Smooth muscle cell (in vitro differentiated cells): Measurements from ENCODE around the gene CLEC4M. TPM values are rescaled to one million over a fixed set of nuclear protein-coding genes. Genes with fewer than 3 reads are reported as not detected.
"Not testable (repeated sequence)": the region's sequence is repeated elsewhere in the genome, so short reads cannot be mapped to it uniquely, and the experiment has no call there.

Source experiments
- DNase-seq: peaks from one replicate; lab custom pipeline; 2025; ENCODE audit not compliant: unreplicated experiment; lab: John Stamatoyannopoulos, UW
- H2AFZ ChIP-seq: fragments of 200-600 bp; sonication (generic); 2 replicates; pipeline ENCODE4 v1.6.0; 2016; ENCODE audit warnings: antibody characterized with exemption, low read depth, mild to moderate bottlenecking
- H3F3A ChIP-seq: fragments of 200-600 bp; sonication (generic); 2 replicates; pipeline ENCODE4 v1.6.0; 2017; ENCODE audit warnings: antibody characterized with exemption, low read depth
- H3K27ac ChIP-seq: fragments of 200-600 bp; sonication (generic); 2 replicates; pipeline ENCODE4 v1.5.1; 2016; ENCODE audit warnings: low read depth, mild to moderate bottlenecking
- H3K27me3 ChIP-seq: fragments of 200-600 bp; sonication (generic); 2 replicates; pipeline ENCODE4 v1.6.1; 2016; ENCODE audit warnings: low read depth, mild to moderate bottlenecking
- H3K36me3 ChIP-seq: fragments of 200-600 bp; sonication (generic); 2 replicates; pipeline ENCODE4 v1.5.1; 2016; ENCODE audit warnings: low read depth
- H3K4me1 ChIP-seq: fragments of 200-600 bp; sonication (generic); 2 replicates; pipeline ENCODE4 v1.5.1; 2016; ENCODE audit warnings: low read depth
- H3K4me2 ChIP-seq: fragments of 200-600 bp; sonication (generic); 2 replicates; pipeline ENCODE4 v1.6.0; 2016; ENCODE audit warnings: mild to moderate bottlenecking
- H3K4me3 ChIP-seq: fragments of 200-600 bp; sonication (generic); 2 replicates; pipeline ENCODE4 v1.5.1; 2016; ENCODE audit warnings: mild to moderate bottlenecking
- H3K79me2 ChIP-seq: fragments of 200-600 bp; sonication (generic); 2 replicates; pipeline ENCODE4 v1.6.0; 2016; ENCODE audit warnings: low read depth, mild to moderate bottlenecking
- H3K9ac ChIP-seq: fragments of 200-600 bp; sonication (generic); 2 replicates; pipeline ENCODE4 v1.6.0; 2016; ENCODE audit warnings: low read depth
- H3K9me3 ChIP-seq: fragments of 200-600 bp; sonication (generic); replicated peaks from 2 replicates; pipeline ENCODE4 v1.5.1; 2016; ENCODE audit warnings: low read depth
- H4K20me1 ChIP-seq: fragments of 200-600 bp; sonication (generic); 2 replicates; pipeline ENCODE4 v1.6.0; 2016; ENCODE audit warnings: low read depth
- CTCF ChIP-seq: fragments of 200-600 bp; sonication (generic); IDR thresholded peaks from 2 replicates; pipeline ENCODE4 v1.5.1; 2017; ENCODE audit warnings: borderline replicate concordance, mild to moderate bottlenecking, antibody characterized with exemption; ENCODE audit not compliant: insufficient read depth, poor library complexity, severe bottlenecking
- WGBS: methylation state at CpG from one replicate; pipeline ENCODE4 v1.1.7; 2016; ENCODE audit warnings: low lambda C conversion rate; 5-methylcytosine and 5-hydroxymethylcytosine counted together
- polyA plus RNA-seq: library from polyadenylated mRNA; unstranded; fragments of >200 nt; fragmentation: Nextera tagmentation; extraction: Ambion mirVana; gene quantifications from 2 replicates; pipeline ENCODE4 v1.2.1, GENCODE V29; 2016
- total RNA-seq: library from RNA; depleted of rRNA; stranded (reverse); fragments of >200 nt; gene quantifications from 2 replicates; pipeline ENCODE4 v1.2.3, GENCODE V29; 2014

The CLEC4M gene
- total and polyA plus RNA-seq, 2 experiments from 2014 or later: not detected

GRCh38 chr19:7744199-7744786, 18.8 kb upstream of the CLEC4M start:
- Histone ChIP-seq H3K9ac (no peak overlapping the region), H3K9me3 (no peaks in the 10 kb centered on the region), H4K20me1 (no peaks in the 10 kb centered on the region), H3K4me1 (no peaks in the 10 kb centered on the region), H3K27me3 (peaks cover 20% of the 10 kb centered on the region), H3F3A (no peaks in the 10 kb centered on the region), H3K36me3 (no peaks in the 10 kb centered on the region), H2AFZ (no peak overlapping the region), H3K79me2 (no peaks in the 10 kb centered on the region), H3K27ac (no peak overlapping the region), H3K4me3 (no peak overlapping the region), H3K4me2 (no peak overlapping the region)
- DNase-seq: no peak
- no peak for TF ChIP-seq CTCF
- WGBS: 77% methylated on average over 5 of the region's 5 CpGs

- no peak for DNase-seq
- Histone ChIP-seq H3K4me2 (no peak overlapping the region), H3F3A (no peaks in the 10 kb centered on the region), H3K27me3 (peaks cover 20% of the 10 kb centered on the region), H3K27ac (no peak overlapping the region), H3K9ac (no peak overlapping the region), H3K79me2 (no peaks in the 10 kb centered on the region), H4K20me1 (no peaks in the 10 kb centered on the region), H3K36me3 (no peaks in the 10 kb centered on the region), H3K4me1 (no peaks in the 10 kb centered on the region), H2AFZ (no peak overlapping the region), H3K9me3 (no peaks in the 10 kb centered on the region), H3K4me3 (no peak overlapping the region)
- 90% methylated on average over 12 of the region's 12 CpGs for WGBS
- TF ChIP-seq CTCF: no peak
Observed at GRCh38 chr19:7744871-7745650, 18.0 kb upstream of the CLEC4M start.

- 83% methylated on average over 4 of the region's 4 CpGs for WGBS
- H4K20me1 ChIP-seq, H2AFZ ChIP-seq, H3K4me2 ChIP-seq, H3K9me3 ChIP-seq, H3K36me3 ChIP-seq, H3K4me1 ChIP-seq, H3K79me2 ChIP-seq, H3F3A ChIP-seq, H3K4me3 ChIP-seq, H3K27ac ChIP-seq, DNase-seq, H3K9ac ChIP-seq: not testable (repeated sequence)
- peaks cover 14% of the 10 kb centered on the region for H3K27me3 ChIP-seq
Observed at GRCh38 chr19:7746306-7746705, 16.7 kb upstream of the CLEC4M start.

GRCh38 chr19:7746903-7747884, 15.8 kb upstream of the CLEC4M start, which contains the start of gene CD209:
CD209 (minus strand) TSS chr19:7747534; CDS start chr19:7747511, 23 bp downstream.
- H4K20me1 ChIP-seq: no peaks in the 10 kb centered on the region
- H3K4me3 ChIP-seq: no peak within 1 kb of the TSS
- H3K36me3 ChIP-seq: no peaks in the 10 kb centered on the region
- no peaks in the 10 kb centered on the region for H3K9me3 ChIP-seq
- H3K9ac ChIP-seq: no peak within 1 kb of the TSS
- H3K27me3 ChIP-seq: peaks cover 14% of the 10 kb centered on the region
- no peak for DNase-seq
- H3K27ac ChIP-seq: no peak within 1 kb of the TSS
- H3K4me2 ChIP-seq: no peak within 1 kb of the TSS
- WGBS: 88% methylated on average over 7 of the region's 7 CpGs
- no peak for TF ChIP-seq CTCF
- H2AFZ ChIP-seq: no peak within 1 kb of the TSS
- no peaks in the 10 kb centered on the region for H3F3A ChIP-seq
- H3K79me2 ChIP-seq: no peaks in the 10 kb centered on the region
- H3K4me1 ChIP-seq: no peaks in the 10 kb centered on the region
